Retinal pigment epithelial cell (primary cell): ENCODE data around the gene ANO1.

Source experiments
- DNase-seq: peaks from one replicate; pipeline ENCODE4 v3.0.0-alpha.2; 2010; ENCODE audit warnings: low read depth
- H3K4me3 ChIP-seq: 2 replicates; pipeline ENCODE4 v1.5.1; 2011; ENCODE audit warnings: mild to moderate bottlenecking, low read length, control low read depth, moderate library complexity
- TF ChIP-seq, protein P1 (sequence below): conservative IDR thresholded peaks from 2 replicates; pipeline ENCODE4 v1.5.1; 2011; ENCODE audit warnings: low read depth, low read length, control low read depth, inconsistent platforms

Gene ANO1

DNA sequence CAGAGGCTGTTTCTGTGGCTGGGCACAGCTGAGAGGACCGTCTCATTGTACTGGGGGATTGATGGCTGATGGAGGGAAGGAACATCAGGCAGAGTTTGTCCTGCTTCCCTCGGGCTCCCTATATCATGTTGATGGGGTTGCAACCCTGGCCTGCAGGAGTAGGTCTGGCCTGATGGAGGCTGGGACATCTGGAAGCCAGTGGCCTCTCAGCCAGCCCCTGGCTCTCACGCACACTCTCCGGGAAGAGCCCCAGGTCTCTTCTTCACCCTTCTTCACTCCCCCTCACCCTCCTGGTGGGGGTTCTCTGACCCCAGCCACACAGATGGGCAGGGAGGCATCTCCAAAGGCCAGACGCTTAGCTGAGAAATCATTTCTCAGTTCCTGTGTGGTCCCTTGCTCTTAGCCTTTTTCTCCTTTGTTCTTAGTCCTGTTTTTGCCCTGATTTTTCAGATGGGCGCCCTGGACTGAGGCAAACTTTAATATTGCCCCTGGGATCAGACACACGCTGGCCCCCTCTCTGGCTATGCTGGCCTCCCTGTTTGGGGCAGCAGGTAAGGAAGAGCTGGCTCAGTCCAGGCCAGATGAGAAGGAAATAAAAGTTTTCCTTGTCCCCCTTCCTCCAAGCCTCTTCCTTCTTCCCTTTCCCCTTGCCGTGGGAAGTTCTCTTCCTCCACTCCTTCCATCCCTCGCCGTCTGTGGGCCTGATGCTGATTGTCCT lies 13.9 kb upstream of the ANO1 start:
- TF ChIP-seq, protein P1, sequence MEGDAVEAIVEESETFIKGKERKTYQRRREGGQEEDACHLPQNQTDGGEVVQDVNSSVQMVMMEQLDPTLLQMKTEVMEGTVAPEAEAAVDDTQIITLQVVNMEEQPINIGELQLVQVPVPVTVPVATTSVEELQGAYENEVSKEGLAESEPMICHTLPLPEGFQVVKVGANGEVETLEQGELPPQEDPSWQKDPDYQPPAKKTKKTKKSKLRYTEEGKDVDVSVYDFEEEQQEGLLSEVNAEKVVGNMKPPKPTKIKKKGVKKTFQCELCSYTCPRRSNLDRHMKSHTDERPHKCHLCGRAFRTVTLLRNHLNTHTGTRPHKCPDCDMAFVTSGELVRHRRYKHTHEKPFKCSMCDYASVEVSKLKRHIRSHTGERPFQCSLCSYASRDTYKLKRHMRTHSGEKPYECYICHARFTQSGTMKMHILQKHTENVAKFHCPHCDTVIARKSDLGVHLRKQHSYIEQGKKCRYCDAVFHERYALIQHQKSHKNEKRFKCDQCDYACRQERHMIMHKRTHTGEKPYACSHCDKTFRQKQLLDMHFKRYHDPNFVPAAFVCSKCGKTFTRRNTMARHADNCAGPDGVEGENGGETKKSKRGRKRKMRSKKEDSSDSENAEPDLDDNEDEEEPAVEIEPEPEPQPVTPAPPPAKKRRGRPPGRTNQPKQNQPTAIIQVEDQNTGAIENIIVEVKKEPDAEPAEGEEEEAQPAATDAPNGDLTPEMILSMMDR: no peak
- no peak for DNase-seq

DNA sequence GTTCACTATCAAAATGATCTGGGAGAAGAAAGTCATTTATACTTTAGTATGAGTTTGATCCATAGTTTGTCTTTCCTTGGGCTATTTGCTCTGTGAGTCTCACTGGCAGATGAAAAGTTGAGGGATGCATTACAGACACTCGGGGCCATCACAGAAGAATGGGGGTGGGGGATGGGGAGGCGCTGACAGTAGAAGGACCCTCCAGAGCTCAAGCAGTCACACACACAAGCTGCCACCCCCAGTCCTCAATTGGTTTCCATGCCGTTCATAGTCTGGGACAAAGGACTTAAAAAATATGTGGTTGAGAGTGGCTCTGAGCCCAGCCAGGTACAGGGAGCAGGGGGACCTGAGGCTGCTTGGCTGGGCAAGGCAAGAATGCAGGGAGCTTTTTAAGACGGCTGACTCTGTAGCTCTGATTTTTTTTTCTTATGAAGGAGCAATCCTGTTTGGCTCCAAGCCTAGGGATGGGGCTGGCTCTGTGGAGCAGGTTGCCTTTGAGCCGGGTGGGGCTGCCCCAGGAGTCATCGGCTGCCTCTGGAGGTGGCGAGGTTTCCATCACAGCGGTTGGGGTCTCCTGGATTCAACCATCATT lies 13.3 kb upstream of the ANO1 start:
- no peak overlapping the region for H3K4me3 ChIP-seq
- no peak for DNase-seq
- TF ChIP-seq, protein P1: no peak

More for the DNA sequence above, 13.9 kb upstream of the ANO1 start:
- H3K4me3 ChIP-seq: no peak overlapping the region

DNA sequence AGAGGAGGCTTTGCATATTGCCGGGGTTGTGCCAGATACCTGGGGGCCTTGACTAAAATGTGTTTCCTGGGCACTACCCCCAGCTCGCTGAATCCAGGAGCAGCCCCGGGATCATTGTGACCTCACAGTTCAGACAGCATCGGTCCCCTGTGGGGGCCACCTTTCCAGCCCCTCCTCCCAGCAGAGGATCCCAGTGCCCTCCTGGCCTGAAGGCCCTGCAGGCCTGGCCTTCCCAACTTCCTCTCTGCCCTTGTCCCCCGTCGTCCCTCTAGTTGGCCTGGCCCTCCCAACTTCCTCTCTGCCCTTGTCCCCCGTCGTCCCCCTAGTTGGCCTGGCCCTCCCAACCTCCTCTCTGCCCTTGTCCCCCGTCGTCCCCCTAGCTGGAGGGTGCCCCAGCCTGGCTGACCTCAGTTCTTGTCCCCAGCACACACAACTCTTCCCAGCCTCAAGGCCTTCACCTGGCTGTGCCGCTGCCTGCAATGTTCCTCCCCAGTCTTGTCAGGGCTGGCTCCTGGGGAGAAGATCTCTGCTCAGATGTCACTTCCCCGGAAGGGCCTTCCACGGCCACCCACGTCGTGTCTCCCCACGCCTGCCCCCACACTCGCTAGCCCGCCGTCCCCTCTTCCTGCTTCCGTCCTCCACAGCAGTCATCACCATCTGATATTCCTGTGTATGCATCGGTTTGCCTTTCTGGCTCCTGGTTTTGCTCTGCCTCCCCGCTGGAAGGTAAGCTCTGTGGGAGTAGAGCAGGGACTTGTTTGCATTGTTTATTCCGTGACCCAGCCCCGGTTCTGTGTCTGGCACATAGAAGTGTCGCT lies 12.6 kb upstream of the ANO1 start:
- no peak for DNase-seq
- TF ChIP-seq, protein P1: no peak
- no peak overlapping the region for H3K4me3 ChIP-seq

DNA sequence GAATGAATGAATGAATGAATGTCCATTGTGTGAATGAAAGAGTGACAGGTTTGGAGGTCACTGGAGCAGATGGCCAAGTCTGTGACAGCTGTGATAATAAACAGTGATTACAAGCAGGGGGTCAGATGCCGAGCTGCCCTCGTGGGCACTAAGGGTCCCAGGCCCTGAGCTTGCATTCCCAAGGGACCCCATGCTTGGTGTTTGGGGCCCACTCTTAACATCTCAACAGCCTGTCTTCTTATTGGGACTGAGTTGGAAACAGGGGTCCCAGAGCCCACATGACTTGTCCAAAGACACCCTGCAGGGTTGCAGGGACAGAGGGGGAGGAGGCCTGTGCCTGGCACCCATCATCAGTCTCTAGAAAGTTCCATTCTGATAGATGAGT lies 12.0 kb upstream of the ANO1 start:
- TF ChIP-seq, protein P1: no peak
- DNase-seq: no peak
- no peak overlapping the region for H3K4me3 ChIP-seq

DNA sequence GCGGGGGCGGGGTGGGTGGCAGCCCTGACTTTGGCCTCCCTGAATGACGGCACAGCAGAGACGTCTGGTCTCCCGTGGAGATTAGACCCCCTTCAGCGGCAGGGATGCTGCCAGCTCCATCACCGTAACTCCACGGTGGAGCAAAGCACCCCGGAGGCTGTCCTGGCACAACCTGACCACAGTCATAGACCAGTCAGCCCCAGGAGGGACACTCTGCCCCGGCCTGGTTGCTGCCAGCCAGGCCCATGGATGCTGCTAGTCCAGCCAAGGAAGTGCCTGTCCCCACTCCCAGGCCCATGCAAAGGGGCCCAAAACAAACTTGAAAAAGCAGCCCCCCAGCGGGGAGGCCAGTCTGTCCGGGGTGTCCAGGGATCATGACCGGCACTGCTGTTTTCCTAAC lies 11.5 kb upstream of the ANO1 start:
- no peak for DNase-seq
- H3K4me3 ChIP-seq: no peak overlapping the region
- TF ChIP-seq, protein P1: no peak

DNA sequence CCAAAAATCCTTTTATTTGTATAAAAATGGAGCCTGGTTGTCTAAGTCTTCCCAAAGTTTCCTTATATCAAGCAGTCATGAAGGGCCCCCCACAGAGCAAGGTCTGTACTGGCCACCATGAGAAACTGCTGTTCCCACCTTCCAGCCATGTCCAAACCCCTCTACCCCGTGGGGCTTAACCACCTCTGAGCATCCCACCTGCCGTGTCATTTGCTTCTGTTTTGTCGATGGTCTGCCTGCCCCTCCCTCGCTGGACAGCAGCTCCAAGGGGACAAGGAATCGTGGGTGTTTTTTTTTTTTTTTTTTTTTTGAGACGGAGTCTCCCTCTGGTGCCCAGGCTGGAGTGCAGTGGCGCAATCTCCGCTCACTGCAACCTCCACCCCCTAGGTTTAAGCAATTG lies 11.1 kb upstream of the ANO1 start:
- DNase-seq: no peak
- TF ChIP-seq, protein P1: no peak
- no peak overlapping the region for H3K4me3 ChIP-seq
